ENCODE results near the gene SPAM1.
"Not testable (repeated sequence)": the region's sequence is repeated elsewhere in the genome, so short reads cannot be mapped to it uniquely, and the experiment has no call there.

SPAM1 gene
- total RNA-seq, result 0 to 1.2 (median 0) reads per million in 17 experiments

DNA sequence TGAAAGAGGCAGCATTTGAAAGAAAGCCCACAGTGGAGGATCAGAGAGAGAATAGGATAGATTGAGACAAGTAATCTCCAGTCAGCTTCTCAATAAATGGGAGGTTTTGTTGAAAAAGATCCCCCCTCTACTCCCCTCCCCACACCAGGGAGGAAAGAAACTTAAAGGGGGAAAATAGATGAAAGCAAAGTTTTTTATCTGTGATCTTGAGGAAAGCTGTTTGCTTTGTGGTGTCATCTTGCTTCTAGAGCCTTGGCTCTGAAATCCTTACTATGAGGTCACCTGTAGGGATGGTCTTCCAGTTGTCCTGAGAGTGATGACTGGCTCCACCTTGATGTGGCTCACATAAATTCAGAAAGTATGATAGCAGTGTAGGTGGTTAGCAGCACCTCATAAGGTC lies at the start of gene SPAM1:
Gene SPAM1, plus strand, starts transcription at position 301 of the 400 bp plus-strand sequence. CDS start 28,330 bp downstream, outside the sequence.
- DNase-seq, result no peak

DNA sequence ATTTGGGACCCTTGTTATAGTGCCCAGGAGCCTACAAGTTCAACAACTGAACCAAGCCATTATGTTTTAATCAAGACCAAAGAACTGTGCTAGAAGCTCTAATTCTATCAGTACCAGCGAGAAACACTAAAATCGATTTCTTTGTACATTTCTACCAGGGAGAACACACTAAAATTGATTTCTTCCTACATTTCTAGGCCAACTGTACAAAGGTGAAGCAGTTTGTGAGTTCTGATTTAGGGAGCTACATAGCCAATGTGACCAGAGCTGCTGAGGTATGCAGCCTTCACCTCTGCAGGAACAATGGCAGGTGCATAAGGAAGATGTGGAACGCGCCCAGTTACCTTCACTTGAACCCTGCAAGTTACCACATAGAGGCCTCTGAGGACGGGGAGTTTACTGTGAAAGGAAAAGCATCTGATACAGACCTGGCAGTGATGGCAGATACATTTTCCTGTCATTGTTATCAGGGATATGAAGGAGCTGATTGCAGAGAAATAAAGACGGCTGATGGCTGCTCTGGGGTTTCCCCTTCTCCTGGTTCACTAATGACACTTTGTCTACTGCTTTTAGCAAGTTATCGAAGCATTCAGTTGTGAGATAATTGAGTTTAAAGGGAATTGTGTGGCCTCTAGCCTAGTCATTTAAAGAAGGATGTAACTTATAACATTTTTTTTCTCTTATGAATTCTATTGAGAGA lies 48.3 kb upstream of the SPAM1 start:
- DNase-seq, result no peak

DNA sequence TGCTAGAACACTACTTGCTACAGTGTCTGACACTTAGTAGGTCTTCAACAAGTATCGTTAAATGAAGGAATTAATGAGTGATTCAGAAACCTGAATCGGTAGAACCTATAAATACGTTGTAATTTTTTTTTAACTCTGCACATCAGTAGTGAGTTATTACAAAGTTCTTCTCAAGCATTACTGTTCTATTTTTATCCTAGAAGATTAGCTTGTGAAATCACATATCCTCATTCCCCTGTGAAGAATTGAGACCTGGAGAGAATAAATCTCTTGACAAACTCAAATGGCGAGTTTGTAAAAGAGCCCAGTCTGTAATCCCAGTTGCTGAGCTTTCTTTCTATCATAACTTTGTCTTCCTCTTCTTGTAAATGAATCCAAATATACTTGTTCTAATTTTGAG lies 45.4 kb upstream of the SPAM1 start:
- DNase-seq, result no peak

DNA sequence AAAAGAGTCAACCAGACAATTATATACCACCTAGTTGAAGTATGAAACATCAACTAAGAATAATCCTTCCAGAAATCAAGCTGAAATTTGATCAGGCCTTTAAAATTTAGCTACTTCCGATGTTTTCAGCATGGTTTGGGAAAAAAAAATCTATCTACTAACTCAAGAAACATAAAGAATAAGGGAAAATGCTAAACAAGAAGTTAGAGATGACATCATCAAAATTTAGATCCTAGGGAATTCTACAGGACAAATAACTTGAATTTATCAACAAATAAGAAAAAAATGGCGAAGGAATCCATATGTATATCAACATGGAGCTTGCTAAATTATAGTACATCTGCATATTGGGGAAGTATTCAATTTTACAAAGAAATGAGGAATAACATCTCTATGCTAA lies 43.7 kb upstream of the SPAM1 start:
- no peak for DNase-seq

DNA sequence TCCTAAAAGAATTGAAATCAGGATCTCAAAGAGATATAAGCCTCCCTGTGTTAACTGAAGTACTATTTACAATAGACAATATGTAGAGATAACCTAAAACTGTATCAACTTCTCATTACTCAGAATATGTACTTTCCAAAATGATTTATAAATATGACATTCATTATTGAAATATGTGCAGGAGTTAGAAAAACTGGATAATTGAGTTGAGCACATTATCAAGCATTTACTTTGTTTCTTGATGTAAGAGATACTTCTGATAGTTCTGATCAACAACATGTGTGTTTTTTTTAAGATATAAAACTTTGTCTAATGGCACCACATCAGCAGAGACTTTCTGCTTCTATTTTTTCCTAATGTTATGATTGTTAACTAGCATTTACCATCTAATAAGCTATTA lies 41.9 kb upstream of the SPAM1 start:
- no peak for DNase-seq

GRCh38 chr7:123888192-123888591 lies 36.8 kb upstream of the SPAM1 start:
- DNase-seq, result no peak

DNA sequence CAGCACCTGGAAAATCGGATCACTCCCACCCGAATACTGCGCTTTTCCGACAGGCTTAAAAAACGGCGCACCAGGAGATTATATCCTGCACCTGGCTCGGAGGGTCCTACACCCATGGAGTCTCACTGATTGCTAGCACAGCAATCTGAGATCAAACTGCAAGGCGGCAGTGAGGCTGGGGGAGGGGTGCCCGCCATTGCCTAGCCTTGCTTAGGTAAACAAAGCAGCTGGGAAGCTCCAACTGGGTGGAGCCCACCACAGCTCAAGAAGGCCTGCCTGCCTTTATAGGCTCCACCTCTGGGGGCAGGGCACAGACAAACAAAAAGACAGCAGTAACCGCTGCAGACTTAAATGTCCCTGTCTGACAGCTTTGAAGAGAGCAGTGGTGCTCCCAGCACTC lies 30.3 kb upstream of the SPAM1 start:
- not testable (repeated sequence) for DNase-seq

GRCh38 chr7:123901101-123901500 lies 23.9 kb upstream of the SPAM1 start:
- no peak for DNase-seq

DNA sequence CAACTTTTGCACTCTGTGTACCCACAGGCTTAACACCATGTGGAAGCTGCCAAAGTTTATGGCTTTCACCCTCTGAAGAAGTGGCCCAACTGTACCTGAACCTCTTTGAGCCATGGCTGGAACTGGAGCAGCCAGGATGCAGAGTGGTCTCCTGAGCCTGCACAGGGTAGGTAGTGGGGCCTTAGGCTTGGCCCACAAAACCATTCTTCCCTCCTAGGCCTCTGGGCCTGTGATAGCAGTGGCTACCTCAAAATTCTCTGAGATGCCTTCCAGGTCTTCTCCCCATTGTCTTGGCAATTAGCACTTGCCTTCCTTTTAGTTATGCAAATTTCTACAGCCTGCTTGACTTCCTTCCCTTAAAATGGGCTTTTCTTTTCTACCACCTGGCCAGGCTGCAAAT lies 19.3 kb upstream of the SPAM1 start:
- DNase-seq, result no peak

GRCh38 chr7:123916240-123916724 lies 8.8 kb upstream of the SPAM1 start:
- DNase-seq, result peak; percentile 2 to 49 (median 24)

GRCh38 chr7:123917878-123918277 lies 7.2 kb upstream of the SPAM1 start:
- DNase-seq, result no peak

DNA sequence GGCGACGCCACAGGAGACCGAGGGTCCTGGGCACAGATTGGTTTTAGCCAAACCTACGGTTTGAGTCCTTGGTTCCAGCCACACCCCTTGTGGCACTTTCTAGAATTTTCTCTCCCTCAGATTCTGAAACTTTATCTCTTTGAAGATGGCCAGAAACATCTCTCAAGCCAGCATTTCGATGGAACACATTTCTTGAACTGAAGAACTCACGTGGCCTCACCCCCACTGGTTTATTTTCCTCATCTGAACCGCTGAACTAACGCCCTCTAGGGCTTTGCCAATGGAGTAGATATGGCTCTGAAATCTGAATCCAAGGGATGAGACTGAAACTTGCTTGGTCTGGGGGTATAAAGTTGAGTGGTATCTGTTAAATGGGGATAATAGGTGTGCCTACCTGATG lies 6.7 kb upstream of the SPAM1 start:
- no peak for DNase-seq

DNA sequence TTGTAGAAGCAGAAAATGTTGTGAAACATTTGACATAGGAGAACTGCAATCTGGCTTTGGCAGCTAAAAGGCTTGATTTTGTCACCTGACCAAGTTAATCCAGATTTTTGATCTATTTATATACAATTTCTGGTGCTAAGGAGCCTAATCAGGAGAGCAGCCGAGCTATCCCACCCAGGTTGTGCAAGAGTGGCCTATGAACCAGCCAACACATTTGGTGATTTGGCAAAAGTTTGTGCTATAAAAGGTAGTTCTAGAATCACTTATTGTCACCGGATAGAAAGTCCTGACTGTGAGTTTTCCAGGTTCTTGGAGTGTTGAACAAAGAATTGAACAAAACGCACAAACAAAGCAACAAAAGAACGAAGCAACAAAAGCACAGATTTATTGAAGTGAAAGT lies 1.4 kb upstream of the SPAM1 start:
- DNase-seq, result no peak

- DNase-seq, result no peak
These were observed 4.1 kb downstream of the SPAM1 start for GRCh38 chr7:123929107-123929506.

DNA sequence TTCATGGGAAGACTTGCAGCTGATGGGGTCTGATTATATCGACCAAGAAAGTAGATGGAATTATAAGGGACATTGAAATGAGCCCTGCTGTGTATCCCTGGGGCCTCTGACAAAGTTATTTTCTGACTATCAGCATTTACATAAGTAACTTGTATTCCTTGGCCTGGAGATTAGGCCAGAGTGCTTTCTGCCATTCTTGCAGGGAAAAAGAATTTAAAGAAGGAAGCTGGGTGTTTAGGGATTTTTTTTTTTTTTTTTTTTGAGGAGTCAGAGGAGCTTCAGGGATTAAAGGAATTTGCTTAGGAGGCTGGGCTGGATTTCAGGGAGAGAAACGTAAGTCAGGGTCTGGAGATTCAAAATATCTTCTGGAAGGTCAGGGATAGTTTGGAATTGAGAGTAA lies 4.6 kb downstream of the SPAM1 start:
- DNase-seq, result no peak

- no peak for DNase-seq
These were observed 10.7 kb downstream of the SPAM1 start for GRCh38 chr7:123935436-123936381.

- DNase-seq, result no peak
These were observed 11.3 kb downstream of the SPAM1 start for GRCh38 chr7:123936388-123936787.

DNA sequence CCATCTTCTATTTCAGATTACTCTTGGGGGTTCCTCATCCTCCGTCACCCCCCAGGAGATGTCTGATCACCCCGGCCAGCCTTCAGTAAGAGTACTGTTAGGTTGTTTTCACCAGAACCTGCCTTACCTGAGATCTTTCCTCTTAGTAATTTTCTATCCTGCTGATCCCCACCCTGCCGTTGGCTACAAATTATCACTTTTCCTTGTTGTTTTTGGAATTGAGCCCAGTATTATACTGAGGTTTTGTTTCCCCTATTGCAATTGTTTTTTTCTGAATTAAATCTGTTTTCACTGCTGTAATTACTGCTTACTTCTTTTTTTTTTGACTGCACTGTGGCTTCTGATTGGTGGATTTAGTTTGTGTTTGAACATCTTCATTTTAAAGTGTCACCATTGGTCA lies 14.7 kb downstream of the SPAM1 start:
- DNase-seq, result no peak

DNA sequence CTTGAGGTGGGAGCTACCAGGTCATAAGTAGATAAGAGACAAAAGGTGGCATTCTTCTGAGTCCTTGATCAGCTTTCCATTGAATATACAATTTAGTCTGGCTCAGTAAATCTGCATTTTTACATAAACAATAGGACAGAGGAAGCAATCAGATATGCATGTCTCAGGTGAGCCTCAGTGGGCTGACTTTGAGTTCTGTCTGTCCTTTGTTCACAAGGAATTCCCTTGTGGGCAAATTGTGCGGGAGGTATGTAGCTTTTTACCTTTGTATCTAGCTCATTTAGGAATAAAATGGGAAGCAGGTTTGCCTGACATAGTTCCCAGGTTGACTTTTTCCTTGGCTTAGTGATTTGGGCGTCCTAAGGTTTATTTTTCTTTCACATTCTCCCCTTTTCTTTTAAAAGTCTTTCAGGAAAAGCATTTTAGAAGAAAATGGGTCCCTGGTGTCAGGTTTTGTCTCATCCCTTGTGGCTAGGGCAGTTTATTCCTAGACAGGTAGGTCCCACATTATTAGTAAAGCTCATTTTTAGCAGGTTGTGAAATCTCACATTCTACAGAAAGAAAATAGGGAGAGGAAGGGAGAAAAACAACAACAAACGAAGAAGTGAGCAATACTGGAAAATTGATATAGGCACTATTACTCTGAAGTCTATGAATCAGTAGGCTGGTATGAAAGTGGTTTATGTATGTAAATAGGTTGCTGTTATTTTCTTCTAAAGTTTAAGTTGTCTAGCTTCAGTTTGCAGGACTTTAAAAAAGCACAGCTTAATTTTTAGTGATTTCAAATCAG lies 16.5 kb downstream of the SPAM1 start:
- DNase-seq, result no peak

DNA sequence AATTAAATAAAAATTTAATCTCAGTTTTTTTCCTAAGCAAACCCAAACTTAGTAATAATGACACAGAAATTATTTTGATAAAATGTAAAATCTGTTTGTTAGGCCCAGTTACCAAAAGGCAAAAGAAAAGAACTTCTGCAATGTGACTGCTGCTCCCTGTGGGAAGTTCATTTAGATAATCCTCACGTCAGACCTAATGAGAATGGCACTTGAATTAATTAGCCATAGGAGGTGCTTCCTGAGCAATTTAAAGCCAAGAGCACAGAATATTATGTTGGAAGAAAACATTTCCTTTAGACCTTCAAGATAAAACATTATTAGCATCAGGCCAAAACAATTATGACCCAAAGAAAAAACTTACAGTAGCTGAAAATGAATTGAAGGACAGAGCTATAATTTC lies 19.4 kb downstream of the SPAM1 start:
- DNase-seq, result no peak

- no peak for DNase-seq
These were observed 20.9 kb downstream of the SPAM1 start for GRCh38 chr7:123945938-123946337.

- DNase-seq, result no peak
These were observed 23.1 kb downstream of the SPAM1 start for GRCh38 chr7:123948136-123948535.

DNA sequence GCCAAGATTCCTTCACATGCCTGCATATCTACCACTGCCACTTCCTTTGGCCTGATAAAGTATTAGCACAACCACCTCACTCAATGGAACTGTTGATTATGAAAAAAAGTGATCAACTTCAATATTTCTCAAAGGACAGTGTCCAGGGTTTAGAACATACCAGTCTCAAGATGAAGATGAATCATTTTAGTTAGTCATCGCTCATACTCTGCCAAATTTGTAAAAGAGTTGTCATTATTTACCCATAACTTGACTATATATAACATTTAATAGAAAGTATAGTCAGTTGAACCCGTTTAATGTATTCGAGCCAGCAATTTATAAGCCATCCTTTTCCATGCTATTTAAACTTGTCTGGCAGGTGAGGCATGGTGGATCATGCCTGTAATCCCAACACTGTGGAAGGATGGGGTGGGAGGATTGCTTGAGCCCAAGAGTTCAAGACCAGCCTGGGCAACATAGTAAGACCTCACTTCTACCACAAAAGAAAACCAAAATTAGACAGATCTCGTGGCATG lies 33.2 kb downstream of the SPAM1 start:
- DNase-seq, result no peak
